SKM-1 treated with dmso at 0.1 percent for 144 hours (cell line): Measurements from ENCODE around the gene AUTS2.

ENCODE experiments used
- DNase-seq: peaks from one replicate; lab custom pipeline; 2025; ENCODE audit not compliant: unreplicated experiment; lab: John Stamatoyannopoulos, UW

AUTS2 gene

GRCh38 chr7:69813637-69814240 lies 215.5 kb downstream of the AUTS2 start:
- DNase-seq: no peak

- no peak for DNase-seq
Observed at GRCh38 chr7:69814421-69814962, 216.2 kb downstream of the AUTS2 start.

- DNase-seq: no peak
Observed at GRCh38 chr7:69816501-69816900, 218.2 kb downstream of the AUTS2 start.

- DNase-seq: no peak
Observed at GRCh38 chr7:69817121-69817520, 218.8 kb downstream of the AUTS2 start.

DNA sequence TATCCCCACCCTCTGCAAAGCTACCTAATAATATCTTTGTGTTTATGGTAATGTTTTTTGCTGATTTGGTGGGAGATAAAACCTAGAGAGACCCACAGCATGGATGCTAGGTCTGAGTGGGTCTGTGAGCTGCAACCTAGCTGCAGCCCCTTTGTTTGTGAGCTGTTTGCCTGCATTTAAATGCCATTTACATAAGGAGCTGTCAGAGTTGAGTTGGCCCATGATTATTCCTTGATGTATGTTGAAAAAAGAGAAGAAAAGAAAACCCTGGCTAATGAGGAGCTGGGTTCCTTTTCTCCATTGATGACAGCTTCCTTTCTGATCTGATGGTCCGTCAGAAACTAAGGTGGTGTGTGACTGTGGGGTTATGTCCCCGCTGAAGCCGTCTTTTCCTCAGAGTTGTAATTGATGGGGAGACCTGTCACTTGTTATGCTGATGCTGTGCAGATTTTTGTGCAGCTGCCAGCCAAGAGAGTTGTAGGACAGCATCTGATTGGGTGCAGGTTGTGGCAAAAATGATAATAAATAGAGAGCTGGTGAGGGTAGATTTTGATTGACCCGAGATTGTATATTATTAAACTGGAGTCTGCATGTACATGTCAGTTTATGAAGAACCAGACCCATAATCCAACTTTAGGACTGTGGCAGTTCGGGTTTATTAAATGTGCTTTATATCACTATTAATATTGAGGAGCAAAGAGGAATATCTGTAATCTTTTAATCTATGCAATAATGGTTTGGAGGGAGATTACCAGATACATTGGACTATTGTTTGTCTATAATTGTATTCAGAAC lies 219.8 kb downstream of the AUTS2 start:
- DNase-seq: no peak

DNA sequence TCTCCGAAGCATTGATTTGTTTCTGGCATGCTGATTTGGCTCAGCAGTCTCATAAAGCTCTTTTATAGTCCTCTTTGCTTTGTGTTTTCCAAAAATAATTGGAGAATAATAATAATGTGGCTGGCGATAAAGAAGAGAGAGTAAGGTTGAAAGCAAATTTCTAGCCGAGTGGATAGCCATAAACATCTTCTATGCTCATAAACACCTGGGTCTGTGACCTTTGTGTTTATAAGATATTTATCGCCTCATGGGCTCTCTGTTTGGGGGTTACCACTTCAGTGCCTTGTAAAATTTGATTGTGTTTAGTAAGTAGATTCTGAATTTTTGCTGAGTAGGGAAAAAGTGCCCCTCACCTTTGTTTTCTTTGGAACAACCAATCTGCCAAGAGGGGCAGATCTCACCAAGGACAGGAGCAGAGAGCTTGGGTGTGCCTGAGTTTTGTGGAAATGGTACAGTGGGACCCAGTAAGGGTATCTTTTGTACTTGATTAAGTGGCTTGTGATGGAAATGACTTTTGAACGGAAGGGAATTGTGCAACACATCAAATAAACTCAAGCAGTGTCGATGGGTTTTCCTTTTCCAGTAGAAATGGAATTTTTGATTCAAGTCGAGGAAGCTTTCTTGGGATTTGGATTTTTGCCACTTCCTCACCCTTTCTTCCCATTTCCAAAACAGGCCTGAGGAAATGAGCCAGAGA lies 220.5 kb downstream of the AUTS2 start:
- no peak for DNase-seq

GRCh38 chr7:69819333-69819705 lies 221.0 kb downstream of the AUTS2 start:
- DNase-seq: no peak

GRCh38 chr7:69820479-69821192 lies 222.4 kb downstream of the AUTS2 start:
- no peak for DNase-seq

- DNase-seq: no peak
Observed at GRCh38 chr7:69822386-69822785, 224.1 kb downstream of the AUTS2 start.

DNA sequence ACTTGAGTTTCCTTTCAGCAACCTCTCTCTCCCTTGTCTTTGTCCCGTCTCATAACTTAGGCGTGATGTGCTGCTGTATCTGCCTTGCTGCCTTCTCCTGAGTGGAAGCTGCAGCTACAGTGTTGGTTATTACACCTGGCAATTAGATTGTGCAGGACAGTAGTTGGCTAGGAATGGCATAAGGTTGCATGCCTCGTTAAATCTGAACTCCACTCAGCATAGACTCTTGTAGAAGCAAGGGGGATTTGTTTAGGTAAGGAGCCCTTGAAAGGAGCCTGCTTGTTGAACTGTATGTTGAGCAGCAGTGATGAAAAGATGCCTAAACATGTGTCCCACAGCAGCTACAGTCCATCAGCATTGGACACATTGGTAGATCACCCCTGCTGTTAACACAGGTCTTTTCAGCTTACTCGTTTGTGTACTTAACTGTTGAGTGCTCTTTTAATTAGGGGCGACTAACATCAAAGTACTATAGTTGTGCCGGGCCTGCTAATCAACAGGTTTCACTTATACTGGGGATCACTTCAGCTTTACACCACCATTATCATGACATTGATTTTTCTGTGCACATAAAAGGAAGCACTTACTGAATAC lies 225.0 kb downstream of the AUTS2 start:
- no peak for DNase-seq

DNA sequence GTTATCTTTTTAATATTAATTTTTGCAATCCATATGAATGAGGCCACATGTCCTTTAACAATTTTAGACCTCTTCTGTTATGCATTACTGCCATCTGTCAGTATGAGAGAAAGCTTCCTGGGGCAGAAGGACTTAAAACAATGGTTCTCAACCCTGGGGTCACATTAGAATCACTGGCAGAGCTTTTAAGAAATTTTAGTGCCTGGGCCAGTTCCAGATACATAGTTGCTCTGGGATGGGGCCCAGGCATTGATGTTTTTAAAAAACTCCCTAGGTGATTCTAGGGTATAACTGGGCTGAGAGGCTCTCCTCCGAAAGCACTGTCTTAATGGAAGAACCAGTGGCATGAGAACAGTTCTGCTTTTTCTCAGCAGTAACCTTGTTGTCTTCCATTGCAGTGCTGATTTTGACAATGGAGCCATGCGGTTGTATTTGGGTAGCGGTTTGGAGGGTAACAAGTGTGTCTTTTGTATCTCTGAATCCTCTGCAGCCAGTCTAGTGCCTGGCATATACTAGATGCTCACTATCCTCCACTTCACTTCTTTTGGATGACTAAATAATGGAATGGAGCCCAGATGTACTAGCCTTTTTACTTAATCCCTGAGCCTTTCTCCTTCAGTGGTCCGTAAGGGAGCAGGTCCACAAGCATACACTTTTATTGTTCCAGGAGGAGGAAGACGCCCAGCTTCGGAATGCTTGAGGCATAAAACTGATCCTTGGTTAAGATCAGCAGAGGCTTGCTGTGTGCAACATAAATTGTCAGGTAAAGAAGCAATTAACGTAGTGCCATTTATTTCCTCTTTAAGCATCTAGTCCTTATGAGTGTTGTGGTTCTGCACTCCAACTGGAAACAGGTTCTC lies 227.1 kb downstream of the AUTS2 start:
- DNase-seq: no peak

- no peak for DNase-seq
Observed at GRCh38 chr7:69826283-69826682, 228.0 kb downstream of the AUTS2 start.

- DNase-seq: no peak
Observed at GRCh38 chr7:69827140-69827539, 228.9 kb downstream of the AUTS2 start.

- peak; percentile 40 for DNase-seq
Observed at GRCh38 chr7:69827558-69827957, 229.3 kb downstream of the AUTS2 start.

- DNase-seq: no peak
Observed at GRCh38 chr7:69832356-69832755, 234.1 kb downstream of the AUTS2 start.

- DNase-seq: no peak
Observed at GRCh38 chr7:69833964-69834363, 235.7 kb downstream of the AUTS2 start.

- DNase-seq: no peak
Observed at GRCh38 chr7:69836702-69837101, 238.4 kb downstream of the AUTS2 start.

DNA sequence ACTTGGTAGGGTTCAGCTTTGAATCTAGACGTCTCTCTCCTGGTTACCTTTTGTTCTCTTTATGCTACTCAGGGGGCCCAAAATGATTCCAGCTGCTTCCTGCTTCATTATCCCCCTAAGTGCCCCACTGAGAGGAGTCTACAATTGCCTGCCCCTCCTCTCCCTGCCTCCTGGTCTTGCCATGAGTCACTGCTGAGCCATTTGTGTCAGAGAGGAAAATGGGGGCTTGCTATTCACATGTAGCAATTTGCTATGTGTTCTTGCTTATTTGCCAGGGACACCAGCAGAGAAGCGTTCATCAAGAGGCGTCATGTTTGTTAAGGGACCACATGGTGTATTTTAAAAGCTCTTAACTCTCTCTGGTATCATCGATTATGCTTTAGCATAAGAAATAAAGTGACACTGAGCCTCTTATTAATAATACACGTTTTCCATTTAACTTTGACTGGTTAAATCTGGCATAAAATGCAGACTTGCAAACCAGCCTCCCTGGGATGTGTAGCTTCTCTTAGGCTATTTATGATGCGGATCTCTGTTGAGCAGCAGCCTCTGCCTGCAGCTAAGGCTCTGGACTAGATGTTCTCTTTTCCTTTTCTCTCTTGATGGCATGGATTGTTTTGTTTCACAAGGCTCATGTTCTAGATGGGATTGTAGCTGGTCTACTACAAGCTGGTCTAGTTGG lies 239.3 kb downstream of the AUTS2 start:
- no peak for DNase-seq

DNA sequence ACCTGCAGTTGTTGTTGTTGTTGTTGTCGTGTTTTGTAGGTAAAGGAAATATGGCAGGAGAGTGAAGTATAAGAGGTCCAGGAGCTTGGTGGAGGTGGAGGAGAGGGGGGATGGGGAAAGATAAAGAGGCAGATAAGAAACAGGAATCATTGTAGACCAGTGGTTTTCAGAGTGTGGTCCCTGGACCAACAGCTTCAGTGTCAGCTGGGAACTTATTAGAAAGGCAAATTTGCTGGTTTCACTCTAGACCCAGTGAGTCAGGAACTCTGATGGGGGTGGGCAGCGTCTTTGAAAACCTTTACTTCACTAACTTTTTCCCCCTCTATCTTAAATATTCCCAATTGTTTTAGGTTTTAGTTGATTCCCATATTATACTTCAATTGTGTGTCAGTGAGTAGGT lies 241.5 kb downstream of the AUTS2 start:
- no peak for DNase-seq
